ENCODE measurements around the gene EEPD1. TPM values are rescaled to one million over a fixed set of nuclear protein-coding genes. Genes with fewer than 3 reads are reported as not detected.
"Not testable (repeated sequence)": the region's sequence is repeated elsewhere in the genome, so short reads cannot be mapped to it uniquely, and the experiment has no call there.

The EEPD1 gene
- total RNA-seq, 2 donors from 2014 or later, result 8.2 to 10.0 TPM

DNA sequence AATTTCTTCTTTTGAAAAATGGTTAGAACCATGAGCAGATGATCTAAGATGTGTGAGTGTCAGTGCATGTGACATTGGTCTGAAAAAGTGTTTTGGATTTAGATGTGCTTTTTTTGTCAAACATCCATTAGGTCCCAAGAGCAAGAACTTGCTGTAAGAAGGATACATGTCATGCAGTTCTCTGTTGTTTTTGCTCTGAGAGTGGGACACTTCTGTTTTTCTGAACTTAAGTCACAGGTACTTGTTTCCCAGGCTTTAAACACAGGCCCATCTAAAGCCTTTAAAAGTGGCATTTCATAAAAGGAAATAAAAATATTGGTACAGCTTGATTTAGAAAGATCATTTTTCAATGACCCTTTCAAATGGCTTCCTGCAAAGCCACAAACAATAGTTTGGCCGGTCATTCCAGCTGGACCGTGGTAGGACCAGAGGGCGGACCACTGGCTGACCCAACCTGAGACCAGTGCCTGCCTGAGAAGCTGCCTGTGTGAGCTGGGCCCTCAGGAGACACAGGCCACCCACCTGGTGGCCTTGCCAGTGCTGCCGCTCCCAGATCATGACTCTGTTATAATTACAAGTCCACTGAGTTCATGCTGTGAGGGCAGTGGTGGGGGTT is 92.7 kb downstream of the EEPD1 start:
- no peak overlapping the region for H3K27ac ChIP-seq
- H3K4me1 ChIP-seq, result no peaks in the 10 kb centered on the region
- no peaks in the 10 kb centered on the region for H3K27me3 ChIP-seq
- no peak overlapping the region for H3K4me3 ChIP-seq
- no peaks in the 10 kb centered on the region for H3K9me3 ChIP-seq
- no peak overlapping the region for H3K9ac ChIP-seq (ENCODE audit: low read depth in 2 of 2, low read length in 2 of 2)
- TF ChIP-seq, protein P1, sequence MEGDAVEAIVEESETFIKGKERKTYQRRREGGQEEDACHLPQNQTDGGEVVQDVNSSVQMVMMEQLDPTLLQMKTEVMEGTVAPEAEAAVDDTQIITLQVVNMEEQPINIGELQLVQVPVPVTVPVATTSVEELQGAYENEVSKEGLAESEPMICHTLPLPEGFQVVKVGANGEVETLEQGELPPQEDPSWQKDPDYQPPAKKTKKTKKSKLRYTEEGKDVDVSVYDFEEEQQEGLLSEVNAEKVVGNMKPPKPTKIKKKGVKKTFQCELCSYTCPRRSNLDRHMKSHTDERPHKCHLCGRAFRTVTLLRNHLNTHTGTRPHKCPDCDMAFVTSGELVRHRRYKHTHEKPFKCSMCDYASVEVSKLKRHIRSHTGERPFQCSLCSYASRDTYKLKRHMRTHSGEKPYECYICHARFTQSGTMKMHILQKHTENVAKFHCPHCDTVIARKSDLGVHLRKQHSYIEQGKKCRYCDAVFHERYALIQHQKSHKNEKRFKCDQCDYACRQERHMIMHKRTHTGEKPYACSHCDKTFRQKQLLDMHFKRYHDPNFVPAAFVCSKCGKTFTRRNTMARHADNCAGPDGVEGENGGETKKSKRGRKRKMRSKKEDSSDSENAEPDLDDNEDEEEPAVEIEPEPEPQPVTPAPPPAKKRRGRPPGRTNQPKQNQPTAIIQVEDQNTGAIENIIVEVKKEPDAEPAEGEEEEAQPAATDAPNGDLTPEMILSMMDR (IDR thresholded peaks at IDR 0.05), result no peak
- H3K36me3 ChIP-seq, result no peaks in the 10 kb centered on the region
- no peak for DNase-seq
- intact Hi-C loops (cut with DNase I), result no loop called here

DNA sequence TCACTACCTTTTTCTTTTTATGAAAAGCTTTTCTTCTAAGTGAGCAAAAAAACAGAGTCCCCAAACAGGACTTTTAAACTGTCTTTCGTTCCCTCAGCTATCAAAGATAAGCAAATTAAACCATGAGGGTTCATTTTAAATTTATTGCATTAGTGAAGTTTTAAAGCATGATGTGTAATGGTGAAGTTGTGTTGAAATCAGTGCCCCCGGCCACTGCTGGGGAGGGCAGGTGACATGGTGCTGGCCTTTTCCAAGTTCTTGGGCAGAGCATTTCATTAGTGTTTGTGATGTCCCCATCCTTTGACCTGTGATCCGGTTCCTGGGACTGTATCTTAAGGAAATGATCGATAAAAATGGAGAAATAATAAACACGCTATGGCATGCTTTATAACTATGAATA is 96.0 kb downstream of the EEPD1 start:
- Histone ChIP-seq H3K36me3 (no peaks in the 10 kb centered on the region), H3K9me3 (no peaks in the 10 kb centered on the region), H3K4me3 (no peak overlapping the region), H3K27me3 (no peaks in the 10 kb centered on the region), H3K27ac (no peak overlapping the region), H3K9ac (ENCODE audit: low read depth in 2 of 2, low read length in 2 of 2) (no peak overlapping the region), H3K4me1 (no peaks in the 10 kb centered on the region)
- intact Hi-C loops (cut with DNase I), result no loop called here
- TF ChIP-seq, protein P1 (IDR thresholded peaks at IDR 0.05), result no peak
- DNase-seq, result no peak

DNA sequence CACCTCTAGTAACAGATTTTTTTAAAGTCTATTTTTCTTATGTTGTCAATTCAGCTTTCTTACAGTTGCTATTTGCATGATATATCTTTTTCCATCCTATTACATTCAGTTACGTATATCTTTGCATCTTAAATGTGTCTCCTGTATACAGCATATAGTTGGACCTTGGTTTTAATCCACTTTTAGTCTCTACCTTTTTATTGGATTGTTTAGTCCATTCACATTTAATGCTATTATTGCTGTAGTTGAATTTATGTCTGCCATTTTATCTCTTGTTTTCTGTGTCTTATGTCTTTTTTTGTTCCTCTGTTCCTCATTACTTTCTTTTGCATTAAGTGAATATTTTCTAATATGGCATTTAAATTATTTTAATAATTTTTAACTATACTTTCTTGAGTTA is 100.6 kb downstream of the EEPD1 start:
- intact Hi-C loops (cut with DNase I), result no loop called here
- Histone ChIP-seq H3K9me3 (no peaks in the 10 kb centered on the region), H3K9ac (ENCODE audit: low read depth in 2 of 2, low read length in 2 of 2) (no peak overlapping the region), H3K27ac (no peak overlapping the region), H3K4me1 (peaks cover 4% of the 10 kb centered on the region), H3K27me3 (no peaks in the 10 kb centered on the region), H3K36me3 (no peaks in the 10 kb centered on the region), H3K4me3 (no peak overlapping the region)
- no peak for DNase-seq
- TF ChIP-seq, protein P1 (IDR thresholded peaks at IDR 0.05), result no peak

DNA sequence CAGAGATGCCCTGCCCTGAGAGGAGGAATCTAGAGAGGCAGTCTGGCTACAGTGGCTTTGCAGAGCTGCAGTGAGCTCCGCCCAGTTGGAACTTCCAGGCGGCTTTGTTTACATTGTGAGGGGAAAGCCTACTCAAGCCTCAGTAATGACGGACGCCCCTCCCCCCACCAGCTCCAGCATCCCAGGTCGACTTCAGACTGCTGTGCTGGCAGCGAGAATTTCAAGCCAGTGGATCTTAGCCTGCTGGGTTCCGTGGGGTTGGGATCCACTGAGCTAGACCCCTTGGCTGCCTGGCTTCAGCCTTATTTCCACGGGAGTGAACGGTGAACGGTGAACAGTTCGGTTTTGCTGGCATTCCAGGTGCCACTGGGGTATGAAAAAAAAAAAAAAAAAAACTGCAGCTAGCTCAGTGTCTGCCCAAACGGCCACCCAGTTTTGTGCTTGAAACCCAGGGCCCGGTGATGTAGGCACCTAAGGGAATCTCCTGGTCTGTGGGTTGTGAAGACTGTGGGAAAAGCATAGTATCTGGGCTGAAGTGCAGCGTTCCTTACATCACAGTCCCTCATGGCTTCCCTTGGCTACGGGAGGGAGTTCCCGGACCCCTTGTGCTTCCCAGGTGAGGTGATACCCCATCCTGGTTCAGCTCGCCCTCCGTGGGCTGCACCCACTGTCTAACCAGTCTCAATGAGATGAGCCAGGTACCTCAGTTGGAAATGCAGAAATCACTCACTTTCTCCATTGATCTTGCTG is 105.6 kb downstream of the EEPD1 start:
- H3K27me3 ChIP-seq; H3K9me3 ChIP-seq; H3K4me3 ChIP-seq; H3K27ac ChIP-seq; H3K9ac ChIP-seq (ENCODE audit: low read depth in 2 of 2, low read length in 2 of 2); intact Hi-C loops (cut with DNase I); H3K36me3 ChIP-seq: not testable (repeated sequence)
- DNase-seq, result peak; percentile 93
- H3K4me1 ChIP-seq, result peaks cover 19% of the 10 kb centered on the region

DNA sequence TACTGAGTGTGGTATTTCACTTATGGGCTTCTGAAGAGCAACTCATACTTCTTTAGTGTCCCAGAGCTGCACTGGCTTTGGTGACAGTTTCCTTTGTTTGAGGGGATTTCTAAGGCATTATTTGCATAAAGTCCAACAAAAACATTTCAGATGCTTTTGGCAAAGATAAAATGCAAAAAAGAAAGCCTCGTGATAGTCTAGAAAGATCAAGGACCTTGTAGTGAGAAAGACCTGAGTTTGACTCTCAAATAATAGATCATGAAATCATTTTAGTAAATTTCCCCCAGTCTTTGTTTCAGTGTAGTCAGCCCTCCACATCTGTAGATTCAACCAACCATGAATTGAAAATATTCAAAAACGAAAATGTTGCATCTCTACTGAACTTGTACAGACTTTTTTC is 107.4 kb downstream of the EEPD1 start:
- Histone ChIP-seq H3K4me3 (no peak overlapping the region), H3K27ac (no peak overlapping the region), H3K4me1 (peaks cover 29% of the 10 kb centered on the region), H3K9me3 (no peaks in the 10 kb centered on the region), H3K36me3 (no peaks in the 10 kb centered on the region), H3K27me3 (no peaks in the 10 kb centered on the region), H3K9ac (ENCODE audit: low read depth in 2 of 2, low read length in 2 of 2) (no peak overlapping the region)
- TF ChIP-seq, protein P1 (IDR thresholded peaks at IDR 0.05), result no peak
- intact Hi-C loops (cut with DNase I), result no loop called here
- no peak for DNase-seq
